Left lung (tissue), 10 donors: ENCODE data around the gene ARL6IP6. TPM values are rescaled to one million over a fixed set of nuclear protein-coding genes. Genes with fewer than 3 reads are reported as not detected.

Experiments
- ATAC-seq: fragments of 200-7000 bp; cut with Tn5 transposase; one replicate; pipeline ENCODE4 v1.9.1; 2020; ENCODE audit warnings: moderate library complexity
- DNase-seq, 4 donors: peaks; one replicate each; pipeline ENCODE4 v3.0.0-alpha.2; 2013 to 2020
- H3K27ac ChIP-seq, 2 donors: fragments of 200-600 bp; sonication (generic) in 1 of 2; one replicate each; pipeline versions ENCODE4 v1.5.0 to v1.8.0; 2020 to 2021
- H3K27me3 ChIP-seq, 2 donors: fragments of 200-600 bp; sonication (generic) in 1 of 2; one replicate each; pipeline versions ENCODE4 v1.5.0 to v1.8.0; 2020 to 2021
- H3K36me3 ChIP-seq, 2 donors: fragments of 200-600 bp; sonication (generic) in 1 of 2; one replicate each; pipeline versions ENCODE4 v1.5.0 to v1.8.0; 2020 to 2021
- H3K4me1 ChIP-seq, 2 donors: fragments of 200-600 bp; one replicate each; pipeline ENCODE4 v1.8.0; 2021
- H3K4me3 ChIP-seq, 2 donors: fragments of 200-600 bp; sonication (generic) in 1 of 2; one replicate each; pipeline versions ENCODE4 v1.5.0 to v1.8.0; 2020 to 2021; ENCODE audit warnings: mild to moderate bottlenecking in 1 of 2
- H3K9me3 ChIP-seq, 2 donors: fragments of 200-600 bp; sonication (generic) in 1 of 2; one replicate each; pipeline versions ENCODE4 v1.5.0 to v1.8.0; 2020 to 2021
- CTCF ChIP-seq, 2 donors: fragments of 200-600 bp; sonication (generic) in 1 of 2; IDR thresholded peaks; one replicate each; pipeline versions ENCODE4 v1.5.0 to v1.8.0; 2021; ENCODE audit warnings: antibody characterized with exemption in 2 of 2
- intact Hi-C, 2 donors: fragments of 100-400 bp; cut with DNase I; formaldehyde crosslinking; loops; one replicate each; pipeline versions ENCODE4 v1.11.2 to v1.14.2; 2022
- polyA plus RNA-seq, 6 donors: library from polyadenylated mRNA; unstranded; fragments of 120-200 nt; gene quantifications; one replicate each; pipeline ENCODE4 v1.2.1, GENCODE V29; 2013; ENCODE audit not compliant: insufficient read length in 6 of 6
- total RNA-seq, 2 donors: library from RNA; stranded (reverse); fragmentation: NEBNext Ultra II Directional; extraction: Animal tissue kit (Norgen Biotek cat#: 25700); gene quantifications; one replicate each; pipeline ENCODE4 v1.2.1, GENCODE V29; 2021
- donor health status: DM: no; HTN: yes; CAD: no.
- donor health status: DM: no; HTN: no; CAD: no.

ARL6IP6 gene
- total and polyA plus RNA-seq, 8 donors, result 15.1 to 62.0 (median 51.9) TPM

- Histone ChIP-seq H3K36me3 (peaks cover 0 to 19% of the 10 kb centered on the region in 2 donors), H3K4me1 (peaks cover 0 to 18% of the 10 kb centered on the region in 2 donors), H3K9me3 (no peaks in the 10 kb centered on the region), H3K27ac (no peak overlapping the region), H3K27me3 (no peaks in the 10 kb centered on the region), H3K4me3 (no peak overlapping the region)
- TF ChIP-seq CTCF (IDR thresholded peaks at IDR 0.05), result no peak
- DNase-seq (no peak), ATAC-seq (no peak)
- intact Hi-C loops, result no loop called here
These were observed 22.7 kb upstream of the ARL6IP6 start for GRCh38 chr2:152695763-152696162.

GRCh38 chr2:152696476-152696875, 21.9 kb upstream of the ARL6IP6 start:
- H3K4me1 ChIP-seq, result peaks cover 0 to 18% of the 10 kb centered on the region in 2 donors
- no peaks in the 10 kb centered on the region for H3K27me3 ChIP-seq
- peaks cover 0 to 5% of the 10 kb centered on the region in 2 donors for H3K9me3 ChIP-seq
- no peak for DNase-seq
- H3K36me3 ChIP-seq, result peaks cover 0 to 22% of the 10 kb centered on the region in 2 donors
- TF ChIP-seq CTCF (IDR thresholded peaks at IDR 0.05), result no peak
- H3K27ac ChIP-seq, result no peak overlapping the region
- no peak overlapping the region for H3K4me3 ChIP-seq
- intact Hi-C loops, result no loop called here
- ATAC-seq, result no peak

- intact Hi-C loops, result no loop called here
These were observed 17.2 kb upstream of the ARL6IP6 start for GRCh38 chr2:152701198-152701597.

GRCh38 chr2:152706477-152707021, 11.9 kb upstream of the ARL6IP6 start:
- no peak overlapping the region for H3K27ac ChIP-seq
- H3K4me1 ChIP-seq, result peaks cover 0 to 8% of the 10 kb centered on the region in 2 donors
- H3K36me3 ChIP-seq, result peaks cover 0 to 33% of the 10 kb centered on the region in 2 donors
- no peak for TF ChIP-seq CTCF (IDR thresholded peaks at IDR 0.05)
- intact Hi-C loops, result no loop called here
- H3K27me3 ChIP-seq, result no peaks in the 10 kb centered on the region
- DNase-seq, result no peak
- H3K9me3 ChIP-seq, result peaks cover 0 to 6% of the 10 kb centered on the region in 2 donors
- no peak overlapping the region for H3K4me3 ChIP-seq
- ATAC-seq, result no peak

More at GRCh38 chr2:152701198-152701597, 17.2 kb upstream of the ARL6IP6 start:
- ATAC-seq (no peak), DNase-seq (no peak)
- Histone ChIP-seq H3K4me1 (peaks cover 0 to 17% of the 10 kb centered on the region in 2 donors), H3K4me3 (no peak overlapping the region), H3K27me3 (no peaks in the 10 kb centered on the region), H3K36me3 (peaks cover 0 to 14% of the 10 kb centered on the region in 2 donors), H3K27ac (no peak overlapping the region), H3K9me3 (peaks cover 0 to 12% of the 10 kb centered on the region in 2 donors)
- TF ChIP-seq CTCF (IDR thresholded peaks at IDR 0.05), result no peak

- DNase-seq, result no peak
- intact Hi-C loops, result no loop called here
- Histone ChIP-seq H3K9me3 (no peaks in the 10 kb centered on the region), H3K27me3 (no peaks in the 10 kb centered on the region), H3K36me3 (peaks cover 0 to 37% of the 10 kb centered on the region in 2 donors), H3K4me1 (peaks cover 0 to 13% of the 10 kb centered on the region in 2 donors), H3K27ac (no peak overlapping the region), H3K4me3 (no peak overlapping the region)
- no peak for ATAC-seq
- TF ChIP-seq CTCF (IDR thresholded peaks at IDR 0.05), result no peak
These were observed 9.7 kb upstream of the ARL6IP6 start for GRCh38 chr2:152708742-152709141.
